Measurements from ENCODE around the gene SLC3A2. TPM values are rescaled to one million over a fixed set of nuclear protein-coding genes. Genes with fewer than 3 reads are reported as not detected.

The SLC3A2 gene
- total and polyA plus RNA-seq, 2 donors (not counting 3 experiments of a cell fraction or from before 2014, with no cell fraction given) = 208 to 337 TPM

GRCh38 chr11:62847767-62848314, 32.9 kb upstream of the SLC3A2 start:
- FAIRE-seq = no peak
- BruUV-seq (replicated peaks) = no TSS peak
- intact Hi-C loops (cut with micrococcal nuclease) = no loop called here
- TF ChIP-seq EZH2 (IDR thresholded peaks at IDR 0.05; ENCODE audit: borderline replicate concordance, low read depth, low read length, severe bottlenecking) (no peak), POLR2AphosphoS5 (IDR thresholded peaks at IDR 0.05; ENCODE audit: insufficient read depth, low read depth, low read length) (no peak), FOS (IDR thresholded peaks at IDR 0.05; ENCODE audit: borderline replicate concordance, insufficient read depth, low read length) (no peak), JUN (IDR thresholded peaks at IDR 0.05; ENCODE audit: borderline replicate concordance, insufficient read depth, insufficient read length, low read depth) (no peak), MYC (IDR thresholded peaks at IDR 0.05; ENCODE audit: low read depth, low read length) (no peak), POLR2A (IDR thresholded peaks at IDR 0.05; ENCODE audit: low read depth, low read length) (no peak), GATA2 (IDR thresholded peaks at IDR 0.05; ENCODE audit: insufficient read depth, insufficient read length, low read depth, low read length) (no peak)
- TF ChIP-seq, protein P1, sequence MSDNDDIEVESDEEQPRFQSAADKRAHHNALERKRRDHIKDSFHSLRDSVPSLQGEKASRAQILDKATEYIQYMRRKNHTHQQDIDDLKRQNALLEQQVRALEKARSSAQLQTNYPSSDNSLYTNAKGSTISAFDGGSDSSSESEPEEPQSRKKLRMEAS (IDR thresholded peaks at IDR 0.05; ENCODE audit: insufficient read depth, insufficient read length) = no peak
- TF ChIP-seq, protein P2, sequence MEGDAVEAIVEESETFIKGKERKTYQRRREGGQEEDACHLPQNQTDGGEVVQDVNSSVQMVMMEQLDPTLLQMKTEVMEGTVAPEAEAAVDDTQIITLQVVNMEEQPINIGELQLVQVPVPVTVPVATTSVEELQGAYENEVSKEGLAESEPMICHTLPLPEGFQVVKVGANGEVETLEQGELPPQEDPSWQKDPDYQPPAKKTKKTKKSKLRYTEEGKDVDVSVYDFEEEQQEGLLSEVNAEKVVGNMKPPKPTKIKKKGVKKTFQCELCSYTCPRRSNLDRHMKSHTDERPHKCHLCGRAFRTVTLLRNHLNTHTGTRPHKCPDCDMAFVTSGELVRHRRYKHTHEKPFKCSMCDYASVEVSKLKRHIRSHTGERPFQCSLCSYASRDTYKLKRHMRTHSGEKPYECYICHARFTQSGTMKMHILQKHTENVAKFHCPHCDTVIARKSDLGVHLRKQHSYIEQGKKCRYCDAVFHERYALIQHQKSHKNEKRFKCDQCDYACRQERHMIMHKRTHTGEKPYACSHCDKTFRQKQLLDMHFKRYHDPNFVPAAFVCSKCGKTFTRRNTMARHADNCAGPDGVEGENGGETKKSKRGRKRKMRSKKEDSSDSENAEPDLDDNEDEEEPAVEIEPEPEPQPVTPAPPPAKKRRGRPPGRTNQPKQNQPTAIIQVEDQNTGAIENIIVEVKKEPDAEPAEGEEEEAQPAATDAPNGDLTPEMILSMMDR (IDR thresholded peaks at IDR 0.05; ENCODE audit: extremely low read depth in 1 of 2, insufficient read depth in 1 of 2, low read depth in 1 of 2, low read length in 2 of 2) = no peak
- Histone ChIP-seq H2AFZ (ENCODE audit: low read depth, low read length) (no peak overlapping the region), H3K4me3 (replicated peaks in 1 of 3; ENCODE audit: insufficient read depth in 1 of 3, low read depth in 1 of 3, low read length in 3 of 3) (no peak overlapping the region), H3K27me3 (ENCODE audit: control insufficient read depth in 2 of 2, insufficient read depth in 2 of 2, low read length in 2 of 2) (no peaks in the 10 kb centered on the region), H3K9ac (replicated peaks; ENCODE audit: extremely low read depth, insufficient read depth, low read length) (no peak overlapping the region), H3K36me3 (ENCODE audit: control insufficient read depth in 2 of 2, extremely low read depth in 1 of 2, insufficient read depth in 2 of 2, low read length in 2 of 2) (peaks cover 6 to 9% of the 10 kb centered on the region in 2 experiments), H4K20me1 (replicated peaks; ENCODE audit: control insufficient read depth, extremely low read depth, insufficient read depth, low read length) (no peaks in the 10 kb centered on the region), H3K27ac (ENCODE audit: insufficient read depth, low read depth, low read length) (no peak overlapping the region), H3K4me2 (ENCODE audit: insufficient read depth, low read length) (no peak overlapping the region), H3K9me3 (replicated peaks; ENCODE audit: control insufficient read depth, insufficient read depth, low read length) (no peaks in the 10 kb centered on the region), H3K9me1 (replicated peaks; ENCODE audit: control insufficient read depth, extremely low read depth, insufficient read depth, low read length) (no peaks in the 10 kb centered on the region), H3K4me1 (ENCODE audit: control insufficient read depth, extremely low read depth, insufficient read depth, low read length) (peaks cover 1% of the 10 kb centered on the region), H3K79me2 (ENCODE audit: control insufficient read depth, insufficient read depth, low read length) (peaks cover 1% of the 10 kb centered on the region)
- dilution Hi-C loops (cut with MboI; ENCODE audit: extremely low pct_ligation_motif_present, low sequenced_read_pairs) = no loop called here
- no peak for DNase-seq (ENCODE audit: low read depth, low spot score)
- POLR2A ChIA-PET = no interaction called here
- CTCF ChIA-PET = no interaction called here

Measured in endothelial cell of umbilical vein (primary cell).